GOT3 (cell line): ENCODE data around the gene TMEM229B.

ENCODE experiments used
- DNase-seq: peaks from one replicate; lab custom pipeline; 2025; ENCODE audit warnings: mixed read lengths; lab: John Stamatoyannopoulos, UW

Gene TMEM229B

DNA sequence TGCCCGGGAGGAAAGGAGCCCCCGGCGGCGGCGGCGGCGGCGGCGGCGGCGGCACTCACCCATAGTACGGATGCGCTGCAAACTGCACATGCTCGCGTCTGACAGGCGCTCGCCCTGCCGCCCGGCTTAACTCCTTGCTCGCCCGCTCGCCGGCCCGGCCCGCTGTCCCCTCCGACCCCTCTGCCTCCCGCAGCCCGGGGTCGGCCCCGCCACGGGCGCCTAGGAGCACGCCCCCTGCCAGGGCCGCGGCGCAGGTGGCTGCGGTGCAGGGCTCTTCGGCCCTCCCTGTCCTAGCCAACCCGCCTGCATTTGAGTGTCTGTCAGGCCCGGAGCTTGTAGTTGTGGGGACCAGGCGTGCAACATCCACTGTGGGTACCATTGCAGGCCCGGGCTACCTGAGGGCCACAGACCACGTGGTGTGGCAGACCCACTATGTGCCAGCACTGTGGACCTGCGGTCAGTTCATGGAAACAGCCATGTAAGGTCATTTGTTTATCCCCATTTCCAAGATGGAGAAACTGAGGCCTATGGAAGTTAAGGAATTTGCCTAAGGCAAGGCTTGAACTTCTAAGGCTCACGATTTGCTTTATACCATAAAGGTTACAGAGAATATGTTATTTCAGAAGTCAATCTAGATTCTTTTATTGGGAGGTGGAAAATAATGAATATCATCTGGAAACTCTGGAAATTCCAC, 27.0 kb upstream of the TMEM229B start:
- no peak for DNase-seq

DNA sequence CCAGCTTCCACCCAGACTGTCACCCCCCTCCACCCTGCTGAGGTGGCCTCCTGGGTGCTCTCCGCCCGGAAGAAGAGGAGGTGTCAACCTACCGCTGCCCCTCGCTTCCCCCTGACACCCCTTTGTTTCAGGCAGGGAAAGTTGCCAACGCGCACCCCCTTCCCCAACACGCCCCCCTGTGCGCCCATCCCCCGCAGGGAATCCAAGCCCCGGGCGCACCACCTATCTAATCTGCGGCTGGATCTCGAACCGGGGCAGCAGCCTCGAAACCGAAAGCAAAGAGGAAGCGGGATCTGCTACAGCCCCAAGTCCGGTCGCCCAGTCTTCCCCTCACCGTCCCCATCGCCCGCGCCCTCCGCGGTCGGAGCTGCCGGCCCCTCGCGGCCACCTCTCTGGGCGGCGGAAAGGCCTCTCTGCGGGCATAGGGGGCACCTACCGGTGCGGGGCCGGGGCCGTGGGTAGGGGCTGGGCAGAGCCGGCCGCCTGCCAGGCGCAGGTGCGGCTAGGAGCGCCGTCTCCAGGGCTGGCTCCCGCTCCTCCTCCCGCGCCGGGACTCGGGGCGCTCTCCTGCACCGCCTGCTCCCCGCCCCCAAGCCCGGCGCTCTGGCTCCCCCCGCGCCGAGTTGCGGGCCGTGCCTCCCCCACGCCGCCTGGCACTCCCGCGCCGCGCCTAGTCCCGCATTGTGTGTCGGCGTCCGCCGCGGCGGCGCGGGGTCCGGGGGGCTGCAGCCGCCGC, 26.3 kb upstream of the TMEM229B start:
- DNase-seq, result no peak

DNA sequence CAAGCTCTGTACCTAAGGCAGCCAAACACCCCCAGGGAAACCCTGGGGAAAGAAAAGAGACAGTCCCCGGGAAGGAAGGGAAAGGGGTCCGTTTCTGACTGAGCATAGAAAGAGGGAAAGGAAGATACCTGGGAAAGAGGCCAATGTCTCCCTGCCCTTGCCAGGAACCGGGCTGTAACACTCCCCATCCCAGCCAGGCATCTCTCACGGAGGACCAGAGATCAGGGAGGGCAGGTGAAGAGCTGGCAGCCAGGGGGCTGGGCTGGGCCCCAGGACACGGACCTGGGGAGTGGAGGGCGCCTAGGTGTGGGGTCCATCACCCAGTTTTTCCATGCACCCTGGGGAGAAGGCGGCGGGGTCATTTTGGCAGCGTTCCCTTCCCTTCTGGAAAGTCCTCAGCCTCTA, 25.7 kb upstream of the TMEM229B start:
- no peak for DNase-seq

DNA sequence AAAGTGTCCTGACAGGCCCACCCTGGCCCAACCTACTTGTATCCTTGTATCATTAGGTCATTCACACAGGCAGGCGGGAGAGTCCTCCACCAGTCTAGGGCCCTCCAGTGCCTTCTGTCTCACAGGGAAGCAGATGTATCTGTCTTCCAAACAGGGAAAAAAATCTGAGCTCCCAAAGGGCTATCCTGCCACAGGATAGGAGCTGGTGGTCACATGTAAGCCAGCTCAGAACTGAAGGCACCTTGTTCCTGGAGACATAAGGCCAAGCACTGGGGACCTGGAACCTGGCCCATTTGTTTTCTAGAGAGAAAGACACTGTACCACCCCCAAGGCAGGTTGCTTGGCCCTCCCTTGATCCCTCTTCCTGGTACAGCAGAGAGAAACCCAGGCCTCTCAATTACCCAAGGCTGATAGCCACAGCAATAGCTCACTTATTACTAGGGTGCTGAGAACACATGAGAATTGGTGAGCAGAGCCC, 25.1 kb upstream of the TMEM229B start:
- no peak for DNase-seq

DNA sequence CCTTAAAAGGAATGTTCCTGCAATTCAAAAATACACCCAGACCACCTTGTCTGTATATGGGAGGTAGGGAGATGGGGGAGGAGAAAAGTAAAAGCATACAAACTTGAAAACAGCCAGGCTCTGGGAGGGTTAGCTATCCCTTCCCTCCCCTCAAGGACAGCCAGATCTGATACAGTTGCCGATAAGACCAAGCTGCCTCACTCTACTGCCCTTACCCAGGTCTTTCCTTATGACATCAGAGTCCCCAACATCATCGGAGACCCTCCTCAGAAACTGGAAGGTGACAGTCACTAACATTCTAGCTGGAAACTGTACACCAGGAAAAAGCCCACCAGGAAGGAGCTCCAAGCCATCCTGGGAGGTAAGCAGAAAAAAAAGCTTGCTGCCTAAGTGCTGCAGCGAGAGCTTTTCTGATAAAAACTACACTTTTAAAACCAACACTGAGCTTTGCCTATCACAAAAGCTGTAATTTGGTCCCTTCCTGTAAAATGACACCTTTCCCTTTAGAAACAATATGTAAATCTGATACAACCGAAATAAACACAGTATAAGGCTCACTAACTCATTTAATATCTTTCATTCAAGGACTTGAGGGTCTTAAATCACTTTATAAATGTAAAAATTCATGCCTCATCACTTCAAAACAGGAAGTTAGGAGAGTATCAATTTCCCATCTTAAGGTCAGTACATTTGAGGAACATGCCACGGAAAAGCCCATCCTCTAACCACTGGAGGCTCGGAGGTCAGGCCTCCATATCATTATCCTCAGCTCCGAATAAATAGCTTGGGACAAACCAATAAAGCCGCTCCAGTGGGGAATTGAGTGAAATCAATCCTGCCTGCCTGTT, 24.2 kb upstream of the TMEM229B start:
- DNase-seq, result no peak

DNA sequence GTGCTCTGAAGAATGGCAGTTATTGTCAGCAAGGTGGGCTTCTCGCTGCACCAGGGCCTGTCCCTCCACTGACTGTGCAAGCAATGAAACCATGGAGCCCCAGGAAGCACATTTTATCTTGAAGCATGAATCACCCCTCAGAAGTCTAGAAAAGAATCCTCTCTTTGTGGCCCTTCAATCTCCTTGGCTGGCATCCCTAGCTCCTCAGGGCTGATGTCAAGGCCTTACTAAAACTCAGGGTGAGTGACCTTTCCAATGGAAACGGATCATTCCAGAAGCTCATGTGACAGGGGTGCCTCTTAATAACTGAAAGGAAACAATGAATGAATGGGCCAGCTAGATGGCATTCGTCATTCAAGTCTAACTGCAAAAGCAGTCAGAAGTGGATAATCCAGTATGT, 22.3 kb upstream of the TMEM229B start:
- DNase-seq, result no peak

DNA sequence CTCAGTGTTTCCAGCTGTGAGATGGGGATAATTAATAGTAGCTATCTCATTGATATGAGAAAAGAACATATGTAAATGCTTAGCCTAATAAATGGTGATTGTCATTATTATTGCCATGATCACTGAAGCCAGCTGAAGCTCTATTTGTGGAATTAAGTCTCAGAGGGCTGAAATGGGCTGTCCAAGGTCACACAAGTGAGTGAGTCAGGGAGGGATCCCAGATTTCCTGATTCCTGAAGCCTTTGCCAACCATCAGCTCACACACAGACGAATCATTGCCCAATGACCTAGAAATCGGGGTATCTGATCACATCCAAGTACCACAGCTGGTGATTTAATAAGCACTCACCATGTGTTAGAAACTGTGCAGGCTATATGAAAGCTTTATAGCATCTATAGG, 21.6 kb upstream of the TMEM229B start:
- no peak for DNase-seq

DNA sequence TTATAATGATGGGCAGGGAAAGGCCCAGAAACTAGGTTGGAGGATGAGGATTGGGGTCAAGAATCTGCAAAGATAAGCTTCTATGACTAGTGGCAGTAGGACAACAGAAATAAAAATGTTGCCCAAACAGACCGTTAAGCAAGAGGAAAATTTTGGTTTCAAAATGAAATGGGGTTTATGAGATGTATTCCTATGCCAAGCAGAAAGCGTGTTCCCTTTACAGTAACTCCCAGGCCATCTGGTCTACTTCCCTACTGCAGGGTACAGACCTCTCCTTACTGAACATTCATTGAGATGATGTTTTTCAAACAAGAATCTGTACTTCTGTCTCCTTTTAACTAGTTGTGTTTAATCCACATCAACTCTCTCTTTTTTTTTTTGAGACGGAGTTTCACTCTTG, 20.4 kb upstream of the TMEM229B start:
- no peak for DNase-seq

DNA sequence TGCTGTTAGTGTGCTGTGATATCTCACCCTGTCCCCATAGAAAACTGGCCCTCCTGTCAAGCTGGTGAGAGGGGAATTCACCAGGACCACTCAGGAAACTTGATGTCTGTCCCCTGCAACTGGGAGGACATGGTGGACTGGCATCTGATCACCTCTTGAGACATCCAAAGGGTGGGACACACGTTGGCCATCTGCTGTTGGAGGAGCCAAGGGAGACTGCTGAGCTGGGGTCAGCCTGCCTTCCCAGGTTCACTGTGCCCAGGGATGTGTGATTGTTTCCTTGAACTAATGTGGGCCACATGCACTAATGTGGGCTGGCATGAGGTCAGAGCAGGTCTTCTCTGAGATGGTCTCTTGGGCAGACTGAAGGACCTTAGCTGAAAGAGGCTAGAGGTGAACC, 16.7 kb upstream of the TMEM229B start:
- no peak for DNase-seq

DNA sequence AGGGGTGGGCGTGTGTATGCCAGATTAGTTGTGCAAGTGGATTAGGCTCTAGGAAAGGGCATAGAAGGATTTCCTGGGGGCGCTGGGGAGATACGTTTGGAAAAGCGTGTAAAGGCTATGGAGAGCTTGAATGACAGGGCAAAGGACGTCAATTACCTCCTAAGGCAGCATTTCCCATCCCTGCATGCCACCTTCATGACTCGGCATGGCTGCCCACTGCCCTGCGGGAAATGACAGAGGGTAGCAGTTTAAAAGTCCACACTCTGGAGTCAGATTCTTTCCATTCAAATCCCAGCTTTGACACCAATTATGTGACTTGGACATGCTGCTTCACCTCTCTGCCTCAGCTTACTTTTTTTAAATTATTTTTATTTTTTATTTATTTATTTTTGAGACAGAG, 14.8 kb upstream of the TMEM229B start:
- DNase-seq, result no peak

DNA sequence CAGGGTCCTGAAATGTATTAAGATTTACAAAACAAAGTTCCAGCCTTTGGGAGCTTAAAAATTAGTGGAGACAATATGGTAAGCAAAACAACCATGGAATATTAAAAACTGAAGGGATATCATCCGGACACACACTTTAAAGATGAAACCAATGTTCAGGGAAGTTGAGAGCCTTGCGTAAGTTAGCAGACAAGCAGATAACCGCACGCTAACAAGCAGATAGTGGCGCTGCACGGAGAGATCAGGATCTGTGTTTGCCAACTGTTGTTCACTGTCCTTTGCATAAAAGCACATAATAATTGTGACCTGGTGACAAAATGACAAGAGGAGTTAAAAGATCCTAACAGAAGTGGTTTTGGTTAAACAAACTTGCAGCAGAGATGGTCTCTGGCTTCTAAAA, 14.3 kb upstream of the TMEM229B start:
- no peak for DNase-seq

DNA sequence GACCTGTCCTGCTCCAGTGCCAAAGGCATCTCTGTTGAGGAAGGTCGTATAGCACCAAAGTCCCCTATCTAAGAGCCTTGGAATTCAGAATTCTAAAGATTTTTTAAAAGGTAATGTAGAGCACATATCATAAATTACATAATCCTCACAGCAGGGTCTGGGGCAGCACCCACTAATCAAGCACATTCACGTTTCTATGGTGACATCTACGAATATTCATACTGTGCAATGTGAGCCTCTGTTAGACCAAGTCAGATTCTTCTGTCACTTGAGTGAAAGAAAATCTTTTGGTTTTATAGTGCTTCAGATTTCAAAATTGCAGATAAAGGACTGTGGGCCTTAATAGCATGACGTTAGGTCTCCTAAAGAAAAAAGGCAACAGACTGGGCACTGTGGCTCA, 13.1 kb upstream of the TMEM229B start:
- no peak for DNase-seq

DNA sequence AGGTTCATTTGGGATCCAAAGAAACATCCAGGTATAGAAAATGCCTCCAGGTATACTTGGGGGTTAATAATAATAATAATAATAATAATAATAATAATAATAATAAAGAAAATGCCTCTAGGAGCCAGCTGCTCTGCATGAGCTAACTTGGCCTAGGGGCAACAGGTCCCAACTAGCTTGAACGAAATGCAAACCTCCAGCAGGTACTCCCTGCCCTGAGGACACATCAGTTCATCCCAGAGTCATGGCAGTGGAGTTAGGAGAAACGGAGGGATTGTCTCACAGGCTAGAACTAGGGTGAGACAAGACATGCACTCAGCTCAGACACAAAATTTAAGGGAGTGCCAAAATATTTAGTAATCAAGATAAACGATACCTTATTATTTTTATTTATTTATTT, 12.5 kb upstream of the TMEM229B start:
- no peak for DNase-seq

DNA sequence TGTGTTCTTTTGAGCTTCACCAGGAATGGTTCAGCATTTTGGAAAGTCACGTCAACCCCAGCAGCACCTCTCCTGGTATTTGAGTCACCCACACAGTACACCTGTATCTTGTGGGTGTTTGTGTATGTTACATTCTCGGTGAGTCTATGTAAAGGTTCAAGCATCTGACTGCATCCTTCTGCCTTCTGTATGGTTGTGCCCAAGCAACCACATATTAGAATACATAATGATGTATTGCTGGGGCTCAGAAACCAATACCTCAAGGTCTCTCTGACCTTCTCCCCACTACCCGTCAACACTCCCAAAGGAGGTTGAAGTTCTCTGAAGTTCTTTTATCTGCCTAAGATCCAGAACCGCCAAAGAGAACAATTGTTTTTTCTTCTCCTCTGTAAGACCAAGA, 9.2 kb upstream of the TMEM229B start:
- DNase-seq, result no peak

DNA sequence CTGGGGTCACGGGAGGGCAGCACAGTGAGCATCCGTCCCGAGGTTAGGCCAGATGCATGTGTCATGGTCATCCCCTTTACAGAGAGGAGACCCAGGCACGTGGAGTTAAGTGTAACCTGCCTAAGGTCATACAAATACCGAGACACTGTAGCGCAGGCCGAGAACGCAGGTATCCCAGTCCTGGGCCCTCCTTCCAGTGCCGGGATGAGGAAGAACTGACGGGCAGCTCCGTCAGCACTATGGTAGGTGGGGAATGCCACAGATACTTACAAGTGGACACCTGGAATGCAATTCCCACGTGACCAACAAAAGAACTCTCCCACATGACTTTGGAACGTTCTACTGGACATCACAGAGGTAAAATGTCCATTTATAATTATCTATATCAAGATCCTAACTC, 8.7 kb upstream of the TMEM229B start:
- no peak for DNase-seq

DNA sequence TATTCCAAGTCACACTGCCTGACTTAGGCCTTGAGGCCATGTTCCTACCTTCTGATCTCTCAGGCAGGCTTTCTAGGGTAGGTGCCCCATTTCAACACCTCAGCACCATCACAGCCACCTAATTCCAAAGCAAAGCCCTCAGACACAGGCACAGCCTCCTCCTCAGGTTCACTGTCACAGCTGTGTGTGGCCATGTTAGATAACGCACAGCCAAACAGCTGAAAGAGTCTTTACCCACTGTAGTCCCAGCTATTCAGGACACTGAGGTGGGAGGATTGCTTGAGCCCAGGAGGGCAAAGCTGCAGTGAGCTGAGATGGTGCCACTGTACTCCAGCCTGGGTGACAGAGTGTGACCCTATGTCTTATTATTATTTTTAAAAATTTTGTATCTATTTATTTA, 7.3 kb upstream of the TMEM229B start:
- no peak for DNase-seq

DNA sequence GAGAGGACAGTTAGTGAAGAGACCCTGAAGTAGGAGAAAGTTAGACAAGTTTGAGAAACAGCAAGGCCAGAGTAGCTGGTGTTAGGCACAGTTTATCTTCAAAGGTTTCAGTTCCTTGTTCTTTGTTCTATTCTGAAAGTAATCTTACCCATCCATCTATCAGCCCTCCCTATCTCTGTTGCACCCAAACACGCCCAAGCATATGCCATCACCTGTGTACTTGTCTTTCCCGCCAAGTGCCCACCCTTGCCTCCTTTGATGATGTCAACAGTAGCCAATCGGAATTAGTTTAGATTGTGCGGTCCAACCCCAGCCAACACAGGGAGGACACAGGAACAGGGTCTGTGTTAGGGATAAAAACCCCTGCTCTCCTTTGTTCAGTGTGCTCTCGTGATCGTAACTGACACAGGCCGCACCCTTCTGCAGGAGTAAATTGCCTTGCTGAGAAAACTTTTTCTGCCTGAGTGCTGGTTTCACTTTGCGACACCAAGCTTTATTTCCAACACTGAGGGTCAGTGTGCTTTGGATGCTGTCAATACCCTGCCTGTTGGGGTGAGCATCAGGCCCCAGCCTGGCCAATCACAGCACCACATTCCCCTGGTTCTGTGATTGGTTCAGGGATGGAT, 4.7 kb upstream of the TMEM229B start:
- no peak for DNase-seq

DNA sequence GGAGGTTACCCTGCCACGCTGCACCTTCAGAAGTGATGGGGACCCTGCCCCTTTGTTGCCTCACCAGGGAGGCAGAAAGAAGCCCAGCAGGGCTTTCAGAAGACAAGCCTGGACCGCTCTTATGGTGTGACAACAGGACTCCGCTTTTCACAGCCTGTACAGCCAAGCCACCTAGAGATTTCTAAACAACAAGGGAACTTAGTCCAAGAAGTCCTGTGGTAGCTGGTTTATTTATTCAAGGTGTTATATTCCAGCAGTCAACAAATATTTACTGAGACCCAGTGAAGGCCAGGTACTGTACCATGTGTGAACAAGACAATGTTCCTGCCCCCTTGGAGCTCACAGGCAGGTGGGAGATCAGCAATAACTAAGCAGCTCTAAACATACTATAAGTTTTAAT, 4.0 kb upstream of the TMEM229B start:
- DNase-seq, result no peak

DNA sequence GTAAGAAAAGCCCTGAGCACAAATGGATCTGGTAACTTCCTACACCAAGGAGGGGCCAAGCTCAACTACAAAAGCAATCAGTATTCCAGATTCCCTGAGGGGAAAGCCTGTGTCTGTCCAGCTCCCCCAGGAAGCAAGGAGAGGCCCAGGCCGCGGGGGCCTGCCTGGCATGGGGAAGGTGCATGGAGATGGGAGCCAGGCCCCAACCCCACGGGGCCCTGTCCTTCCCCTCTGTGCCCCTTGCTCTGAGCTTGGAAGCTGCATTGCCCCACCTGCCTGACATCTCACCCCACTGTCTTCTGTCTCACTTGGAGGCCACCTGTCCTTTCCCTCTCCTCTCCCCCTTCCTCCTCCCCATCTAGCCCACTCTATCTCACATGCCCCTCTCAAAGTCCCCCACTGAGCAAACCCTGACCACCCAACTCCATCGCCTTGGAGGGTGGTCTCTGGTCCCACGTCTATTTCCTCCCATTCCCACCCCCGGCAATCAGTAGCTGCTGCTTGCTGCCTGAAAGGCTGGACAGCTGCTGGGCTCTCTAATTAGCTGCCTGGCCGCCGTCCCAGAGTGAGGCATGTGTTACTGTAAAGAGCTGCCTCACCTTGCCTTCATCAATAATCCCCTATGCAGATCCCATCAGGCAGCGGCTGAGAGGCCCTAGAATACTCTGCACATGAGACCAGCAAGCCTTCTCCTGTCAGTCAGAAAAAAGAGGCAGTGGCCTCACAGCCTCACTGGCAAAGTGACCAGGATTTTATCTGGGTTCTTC, 3.4 kb upstream of the TMEM229B start:
- no peak for DNase-seq

DNA sequence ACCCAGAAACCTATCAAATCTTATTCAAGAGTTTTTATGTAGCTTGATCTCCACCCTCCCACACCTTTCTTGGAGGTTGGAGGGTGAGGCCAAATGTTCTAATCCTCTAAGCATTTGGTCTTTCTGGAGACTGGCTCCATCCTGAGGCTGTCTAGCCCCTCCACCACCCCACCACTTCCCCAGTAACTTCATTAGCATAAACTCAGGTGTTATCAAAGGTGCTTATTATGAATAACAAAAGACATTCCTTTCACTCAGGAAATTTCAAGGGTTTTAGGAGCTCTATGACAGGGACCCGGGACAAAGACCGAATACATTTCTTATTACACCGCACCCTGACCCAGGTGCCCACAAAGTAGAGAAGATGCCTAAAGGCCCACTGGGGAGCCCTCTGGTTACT, 2.8 kb upstream of the TMEM229B start:
- DNase-seq, result no peak

DNA sequence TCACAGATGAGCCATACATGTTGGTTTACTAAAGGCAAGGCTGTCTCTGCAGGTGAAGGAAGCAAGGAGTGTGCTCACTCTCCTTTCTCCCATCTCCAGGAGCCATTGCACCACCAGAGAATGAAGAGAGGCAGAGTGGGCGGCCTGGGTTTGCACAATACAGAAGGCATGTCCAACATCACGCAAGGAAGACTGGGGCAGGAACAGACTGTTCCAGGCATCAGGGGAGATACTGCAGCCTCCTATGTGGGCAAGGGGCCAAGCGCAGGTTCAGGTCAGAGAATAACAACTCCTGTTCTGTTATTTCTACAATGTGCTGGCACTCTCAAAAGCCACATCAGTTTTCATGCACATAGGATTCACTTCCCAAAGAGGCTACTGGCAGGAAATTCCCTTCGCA, 1.7 kb upstream of the TMEM229B start:
- no peak for DNase-seq

DNA sequence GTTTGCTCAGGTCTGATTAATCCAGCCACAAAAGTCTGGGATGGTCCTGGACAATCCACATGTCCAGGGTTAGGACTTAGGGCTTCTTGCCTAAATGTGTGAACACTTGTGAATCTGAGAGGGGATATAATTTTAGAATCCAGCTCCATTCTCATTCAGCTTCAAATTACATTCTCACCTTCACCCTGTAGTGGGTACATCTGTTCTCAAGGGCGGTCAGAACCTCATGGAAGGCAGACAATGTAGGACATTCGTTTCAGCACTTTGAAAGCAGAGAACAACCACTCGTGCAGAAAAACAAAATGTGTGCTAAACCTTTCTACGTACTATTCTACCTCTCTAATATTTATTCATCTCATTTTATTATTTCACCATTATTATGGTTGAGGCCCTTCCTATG, 1.2 kb downstream of the TMEM229B start:
- no peak for DNase-seq
